Measurements from ENCODE around the gene CHRNG. TPM values are rescaled to one million over a fixed set of nuclear protein-coding genes. Genes with fewer than 3 reads are reported as not detected.

The CHRNG gene
- polyA plus RNA-seq, 5 donors, result 0.07 to 5.1 (median 0.18) TPM

GRCh38 chr2:232575404-232575746, 35.9 kb downstream of the CHRNG start:
- DNase-seq, result no peak

DNA sequence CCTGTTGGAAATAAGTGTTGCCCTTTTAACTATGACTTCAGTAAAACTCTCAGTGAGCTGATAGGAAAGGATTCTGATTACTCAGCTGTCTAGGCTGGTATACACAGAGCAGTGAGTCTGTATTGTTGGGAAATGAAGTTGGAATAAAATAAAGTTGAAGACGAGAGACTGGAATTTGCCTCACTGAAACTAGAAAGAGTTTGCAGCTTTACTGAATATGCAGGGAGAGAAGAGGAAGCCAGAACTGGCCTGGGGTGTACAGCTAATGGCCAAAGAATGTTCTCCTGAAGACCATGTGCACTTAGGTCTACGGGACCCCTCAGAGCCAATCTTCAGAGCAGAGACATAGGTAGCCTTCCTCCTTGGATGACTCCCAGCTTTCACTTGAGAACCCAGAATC, 37.5 kb downstream of the CHRNG start:
- DNase-seq, result no peak

GRCh38 chr2:232577841-232578240, 38.3 kb downstream of the CHRNG start:
- DNase-seq, result no peak

DNA sequence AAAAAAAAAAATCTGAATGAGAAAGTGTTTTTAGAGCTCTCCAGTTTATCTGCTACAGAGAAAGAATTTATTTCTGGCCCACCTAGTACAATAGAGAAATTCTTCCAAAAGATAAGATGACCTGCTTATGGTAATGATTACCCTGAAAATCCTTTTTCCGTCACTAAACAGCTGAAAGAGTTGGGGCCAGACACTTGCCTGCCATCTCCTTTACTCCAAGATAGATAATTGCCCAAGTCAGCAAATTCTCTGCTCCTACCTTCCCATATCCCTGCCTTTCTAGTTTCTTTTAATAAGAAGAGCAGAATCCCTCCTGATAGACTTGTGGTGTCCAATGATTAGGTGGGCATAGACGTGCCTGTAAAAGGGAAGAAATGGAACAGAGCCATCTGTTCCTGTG, 39.1 kb downstream of the CHRNG start:
- no peak for DNase-seq

- DNase-seq, result no peak
Observed at GRCh38 chr2:232580648-232580981, 41.1 kb downstream of the CHRNG start.

- DNase-seq, result no peak
Observed at GRCh38 chr2:232581725-232582124, 42.2 kb downstream of the CHRNG start.

GRCh38 chr2:232584238-232584637, 44.7 kb downstream of the CHRNG start:
- DNase-seq, result no peak

GRCh38 chr2:232586943-232587505, 47.5 kb downstream of the CHRNG start:
- no peak for DNase-seq

DNA sequence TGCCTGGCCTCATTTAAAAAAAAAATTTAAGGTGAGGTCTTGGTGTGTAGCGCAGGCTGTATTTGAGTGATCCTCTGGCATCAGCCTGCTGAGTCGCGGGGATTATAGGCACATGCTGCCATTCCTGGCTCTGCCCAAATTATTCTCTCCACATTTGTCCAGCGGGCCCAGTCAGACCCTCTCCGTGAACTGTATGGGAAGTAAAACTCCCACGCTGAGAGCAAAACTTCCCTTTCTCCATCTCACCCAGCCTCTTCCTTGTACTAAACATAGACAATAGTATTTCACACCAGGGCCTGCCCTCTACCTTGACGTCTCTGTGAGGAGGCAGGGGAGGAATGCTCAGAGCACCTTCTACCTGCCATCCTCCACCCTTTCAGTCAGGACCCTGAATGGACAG, 48.0 kb downstream of the CHRNG start:
- DNase-seq, result no peak

DNA sequence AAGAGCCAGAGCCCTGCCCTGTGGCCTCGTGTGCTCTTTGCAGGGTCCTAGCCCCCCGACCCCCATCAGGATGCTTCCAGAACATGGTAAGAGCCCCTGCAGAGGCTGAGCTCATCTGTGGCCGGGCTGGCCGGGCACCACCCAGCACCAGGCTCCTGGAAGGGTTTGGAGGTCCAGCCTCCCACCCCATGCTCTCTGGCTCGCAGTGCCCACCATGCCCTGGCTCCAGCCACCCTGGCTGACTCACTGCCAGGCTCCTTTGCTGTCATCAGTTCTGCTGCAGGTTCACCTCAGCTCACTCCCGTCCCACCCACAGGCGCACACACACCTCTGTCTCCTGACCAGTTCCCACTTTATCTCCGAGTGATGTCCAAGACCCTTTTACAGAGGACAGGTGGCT, 48.5 kb downstream of the CHRNG start:
- no peak for DNase-seq

GRCh38 chr2:232588680-232589585, 49.4 kb downstream of the CHRNG start:
- DNase-seq, result no peak

- no peak for DNase-seq
Observed at GRCh38 chr2:232592772-232593395, 53.4 kb downstream of the CHRNG start.

DNA sequence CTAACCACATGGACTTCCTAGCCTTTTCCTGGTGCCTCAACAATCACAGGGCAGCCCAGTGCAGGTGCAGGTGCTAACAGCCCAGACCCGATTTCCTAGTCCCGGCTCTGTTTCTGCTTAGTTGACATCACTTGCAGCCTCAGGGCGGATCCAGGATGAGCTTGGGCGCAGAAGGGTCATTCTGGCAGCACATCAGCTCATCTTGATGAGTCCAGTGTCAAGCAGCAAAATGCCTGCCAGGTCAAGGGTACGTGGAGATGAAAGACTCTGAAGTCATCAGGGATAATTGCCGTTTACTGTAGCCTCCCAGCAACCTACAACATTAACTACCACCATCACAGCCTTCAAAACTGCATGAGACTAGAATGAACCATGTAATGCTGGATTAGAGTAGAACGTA, 54.5 kb downstream of the CHRNG start:
- DNase-seq, result no peak

Other genes with a start within 250 kb of the CHRNG start
- gene ALPP, start 160.9 kb upstream of the CHRNG start, polyA plus RNA-seq (ENCODE audit: insufficient read depth in 1 of 5, insufficient read length in 5 of 5, low replicate concordance in 1 of 5), result under 1 TPM in 2 of 5 donors, not detected in 3; 0.19 to 0.23 TPM
- under 1 TPM in 3 of 5 donors, not detected in 2; 0.05 to 0.12 (median 0.05) TPM for gene ALPG, start 132.8 kb upstream of the CHRNG start, polyA plus RNA-seq (ENCODE audit: insufficient read depth in 1 of 5, insufficient read length in 5 of 5, low replicate concordance in 1 of 5)
- not detected for gene ALPI, start 83.5 kb upstream of the CHRNG start, polyA plus RNA-seq (ENCODE audit: insufficient read depth in 1 of 5, insufficient read length in 5 of 5, low replicate concordance in 1 of 5)
- gene ECEL1, start 51.9 kb upstream of the CHRNG start, polyA plus RNA-seq (ENCODE audit: insufficient read depth in 1 of 5, insufficient read length in 5 of 5, low replicate concordance in 1 of 5), result under 1 TPM; 0.25 to 0.50 (median 0.30) TPM
- gene PRSS56, start 19.3 kb upstream of the CHRNG start, polyA plus RNA-seq (ENCODE audit: insufficient read depth in 1 of 5, insufficient read length in 5 of 5, low replicate concordance in 1 of 5), result under 1 TPM in 1 of 5 donors, not detected in 4; 0.13 TPM
- 1 to 10 TPM in 1 of 5 donors, under 1 TPM in 2, not detected in 2; 0.12 to 5.9 (median 0.15) TPM for gene CHRND, start 13.5 kb upstream of the CHRNG start, polyA plus RNA-seq (ENCODE audit: insufficient read depth in 1 of 5, insufficient read length in 5 of 5, low replicate concordance in 1 of 5)
- 10 to 100 TPM in 4 of 5 donors, 1 to 10 TPM in 1; 9.3 to 13.2 (median 12.4) TPM for gene TIGD1, start 10.9 kb downstream of the CHRNG start, polyA plus RNA-seq (ENCODE audit: insufficient read depth in 1 of 5, insufficient read length in 5 of 5, low replicate concordance in 1 of 5)
- gene EIF4E2, start 11.0 kb downstream of the CHRNG start, polyA plus RNA-seq (ENCODE audit: insufficient read depth in 1 of 5, insufficient read length in 5 of 5, low replicate concordance in 1 of 5), result 10 to 100 TPM; 91.7 to 99.8 (median 95.9) TPM
- 10 to 100 TPM in 1 of 5 donors, 1 to 10 TPM in 4; 3.3 to 15.1 (median 4.4) TPM for gene EFHD1, start 93.9 kb downstream of the CHRNG start, polyA plus RNA-seq (ENCODE audit: insufficient read depth in 1 of 5, insufficient read length in 5 of 5, low replicate concordance in 1 of 5)
- 10 to 100 TPM; 42.5 to 65.3 (median 62.1) TPM for gene GIGYF2, start 157.6 kb downstream of the CHRNG start, polyA plus RNA-seq (ENCODE audit: insufficient read depth in 1 of 5, insufficient read length in 5 of 5, low replicate concordance in 1 of 5)
- gene KCNJ13, start 236.9 kb downstream of the CHRNG start, polyA plus RNA-seq (ENCODE audit: insufficient read depth in 1 of 5, insufficient read length in 5 of 5, low replicate concordance in 1 of 5), result 10 to 100 TPM in 2 of 5 donors, 1 to 10 TPM in 3; 4.1 to 15.0 (median 5.4) TPM

Measured in right lung (tissue), 5 donors.